ENCODE data around the gene SRM.

Gene SRM

DNA sequence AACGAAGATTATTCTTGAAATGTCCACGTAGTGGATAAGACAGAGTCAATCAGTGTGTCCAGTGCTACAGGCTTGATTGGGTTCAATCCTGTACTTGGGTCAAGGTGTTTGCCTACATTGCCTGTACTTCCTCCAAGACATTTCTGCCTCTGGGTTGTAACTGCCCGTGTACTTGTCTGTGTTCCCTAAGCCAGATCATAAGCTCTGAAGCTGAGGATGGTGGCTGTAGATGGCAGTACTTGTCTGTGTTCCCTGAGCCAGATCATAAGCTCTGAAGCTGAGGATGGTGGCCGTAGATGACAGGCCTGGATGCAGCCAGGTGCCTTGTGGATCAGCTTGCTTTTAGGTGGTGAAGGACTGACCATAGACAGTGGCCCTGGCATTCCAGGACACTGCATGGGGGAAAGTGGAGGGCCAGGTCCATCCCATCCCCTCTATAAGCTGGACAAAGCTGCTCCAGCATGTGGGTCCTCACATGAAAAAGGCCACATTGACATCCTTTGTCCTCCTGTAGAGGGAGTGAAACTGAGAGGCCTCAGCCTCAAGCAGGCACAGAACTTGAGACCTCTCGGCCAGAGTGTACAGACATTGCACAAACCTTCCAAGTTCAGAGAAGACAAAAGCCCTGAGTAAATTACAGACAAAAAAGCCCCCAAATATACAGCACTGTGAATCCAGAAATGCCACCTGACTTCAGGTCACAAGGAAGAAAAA, 2.0 kb upstream of the SRM start:
- TF ChIP-seq CTCF (IDR thresholded peaks at IDR 0.05; ENCODE audit: low read depth, low read length), result no peak
- DNase-seq (ENCODE audit: extremely low read depth, low read depth), result no peak

GRCh38 chr1:11059155-11059967, 457 bp downstream of the SRM start:
- TF ChIP-seq CTCF (IDR thresholded peaks at IDR 0.05; ENCODE audit: low read depth, low read length), result no peak
- DNase-seq (ENCODE audit: extremely low read depth, low read depth), result no peak

GRCh38 chr1:11058595-11059154, 1.1 kb downstream of the SRM start:
- TF ChIP-seq CTCF (IDR thresholded peaks at IDR 0.05; ENCODE audit: low read depth, low read length), result no peak
- no peak for DNase-seq (ENCODE audit: extremely low read depth, low read depth)

- TF ChIP-seq CTCF (IDR thresholded peaks at IDR 0.05; ENCODE audit: low read depth, low read length), result no peak
- no peak for DNase-seq (ENCODE audit: extremely low read depth, low read depth)
These were observed 1.8 kb downstream of the SRM start for GRCh38 chr1:11058026-11058425.

- TF ChIP-seq CTCF (IDR thresholded peaks at IDR 0.05; ENCODE audit: low read depth, low read length), result no peak
- DNase-seq (ENCODE audit: extremely low read depth, low read depth), result no peak
These were observed 2.3 kb downstream of the SRM start for GRCh38 chr1:11057477-11057876.

GRCh38 chr1:11056504-11056903, 3.3 kb downstream of the SRM start:
- TF ChIP-seq CTCF (IDR thresholded peaks at IDR 0.05; ENCODE audit: low read depth, low read length), result no peak
- no peak for DNase-seq (ENCODE audit: extremely low read depth, low read depth)

GRCh38 chr1:11055676-11056075, 4.1 kb downstream of the SRM start:
- no peak for TF ChIP-seq CTCF (IDR thresholded peaks at IDR 0.05; ENCODE audit: low read depth, low read length)
- no peak for DNase-seq (ENCODE audit: extremely low read depth, low read depth)
